Activated naive CD8-positive, alpha-beta T cell treated with anti-CD3 and anti-CD28 coated beads for 36 hours (primary cell): ENCODE data around the gene STIM1. TPM values are rescaled to one million over a fixed set of nuclear protein-coding genes. Genes with fewer than 3 reads are reported as not detected.
"Not testable (repeated sequence)": the region's sequence is repeated elsewhere in the genome, so short reads cannot be mapped to it uniquely, and the experiment has no call there.

Experiments used
- DNase-seq: peaks from one replicate; pipeline ENCODE4 v3.0.0; 2021
- H3K27ac Mint-ChIP-seq: one replicate; pipeline ENCODE4 v1.8.0; 2022; ENCODE audit warnings: mild to moderate bottlenecking, moderate library complexity, mixed read lengths
- H3K27me3 Mint-ChIP-seq: one replicate; pipeline ENCODE4 v1.8.0; 2022; ENCODE audit warnings: mild to moderate bottlenecking, mixed read lengths
- H3K36me3 Mint-ChIP-seq: one replicate; pipeline ENCODE4 v1.8.0; 2021; ENCODE audit warnings: mild to moderate bottlenecking, mixed read lengths
- H3K4me1 Mint-ChIP-seq: one replicate; pipeline ENCODE4 v1.8.0; 2021; ENCODE audit warnings: mixed read lengths
- H3K4me3 Mint-ChIP-seq: one replicate; pipeline ENCODE4 v1.8.0; 2022; ENCODE audit warnings: mild to moderate bottlenecking, moderate library complexity, mixed read lengths
- H3K9me3 Mint-ChIP-seq: one replicate; pipeline ENCODE4 v1.8.0; 2022; ENCODE audit warnings: mixed read lengths
- total RNA-seq, 2 experiments: library from RNA; stranded (reverse); gene quantifications; one replicate each; pipeline ENCODE4 v1.2.3, GENCODE V29; 2021

Gene STIM1
- total RNA-seq, 2 experiments from 2014 or later: 49.4 to 55.4 TPM

- peaks cover 23% of the 10 kb centered on the region for H3K36me3 Mint-ChIP-seq
- H3K9me3 Mint-ChIP-seq: no peaks in the 10 kb centered on the region
- no peak overlapping the region for H3K27ac Mint-ChIP-seq
- peaks cover 9% of the 10 kb centered on the region for H3K4me1 Mint-ChIP-seq
- no peak overlapping the region for H3K4me3 Mint-ChIP-seq
- H3K27me3 Mint-ChIP-seq: no peaks in the 10 kb centered on the region
- DNase-seq: no peak
Measured at GRCh38 chr11:4105916-4106315, 250.5 kb downstream of the STIM1 start.

DNA sequence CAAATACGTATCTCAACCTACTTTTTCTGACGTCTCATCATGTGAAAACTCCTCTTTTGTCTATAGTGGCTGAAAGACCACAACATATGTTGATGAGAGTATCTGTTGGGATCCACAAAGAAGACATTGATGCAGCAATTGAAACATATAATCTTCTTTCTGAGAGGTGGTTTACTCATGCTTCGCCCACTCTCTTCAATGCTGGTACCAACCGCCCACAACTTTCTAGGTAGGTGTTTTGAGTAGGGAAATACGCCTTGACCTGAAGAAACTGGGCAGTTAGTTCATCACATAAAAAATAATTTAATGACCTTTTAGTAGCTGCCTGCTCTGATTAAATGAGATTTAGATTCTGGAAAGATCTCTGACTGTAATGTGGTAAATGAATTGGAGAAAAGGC lies 256.4 kb downstream of the STIM1 start:
- no peaks in the 10 kb centered on the region for H3K27me3 Mint-ChIP-seq
- H3K27ac Mint-ChIP-seq: peak overlapping the region; percentile 42
- no peak overlapping the region for H3K4me3 Mint-ChIP-seq

GRCh38 chr11:4115128-4115527 lies 259.7 kb downstream of the STIM1 start:
- H3K36me3 Mint-ChIP-seq: peaks cover 36% of the 10 kb centered on the region
- no peak overlapping the region for H3K4me3 Mint-ChIP-seq
- H3K27me3 Mint-ChIP-seq: no peaks in the 10 kb centered on the region
- peaks cover 5% of the 10 kb centered on the region for H3K4me1 Mint-ChIP-seq
- H3K27ac Mint-ChIP-seq: no peak overlapping the region
- DNase-seq: no peak
- H3K9me3 Mint-ChIP-seq: no peaks in the 10 kb centered on the region

More for the DNA sequence above, 256.4 kb downstream of the STIM1 start:
- peaks cover 38% of the 10 kb centered on the region for H3K36me3 Mint-ChIP-seq
- no peak for DNase-seq
- H3K4me1 Mint-ChIP-seq: peaks cover 5% of the 10 kb centered on the region
- no peaks in the 10 kb centered on the region for H3K9me3 Mint-ChIP-seq

GRCh38 chr11:4118107-4118506 lies 262.6 kb downstream of the STIM1 start:
- no peak for DNase-seq
- H3K27ac Mint-ChIP-seq: no peak overlapping the region
- no peaks in the 10 kb centered on the region for H3K27me3 Mint-ChIP-seq
- peaks cover 5% of the 10 kb centered on the region for H3K4me1 Mint-ChIP-seq
- peaks cover 40% of the 10 kb centered on the region for H3K36me3 Mint-ChIP-seq
- no peak overlapping the region for H3K4me3 Mint-ChIP-seq
- no peaks in the 10 kb centered on the region for H3K9me3 Mint-ChIP-seq

DNA sequence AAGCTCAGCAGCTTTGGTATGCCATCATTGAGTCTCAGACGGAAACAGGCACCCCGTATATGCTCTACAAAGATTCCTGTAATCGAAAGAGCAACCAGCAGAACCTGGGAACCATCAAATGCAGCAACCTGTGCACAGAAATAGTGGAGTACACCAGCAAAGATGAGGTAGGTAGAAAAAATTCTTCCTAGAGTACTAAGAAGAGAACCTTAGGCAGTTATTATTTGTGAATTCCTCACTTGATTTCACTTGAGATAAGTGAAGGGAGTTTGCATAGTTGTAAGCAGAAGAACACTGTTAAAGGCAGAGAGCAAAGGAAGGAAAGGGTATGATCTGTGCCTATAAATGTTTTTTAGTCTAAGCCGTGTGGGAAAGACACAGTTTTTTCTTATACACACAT lies 267.8 kb downstream of the STIM1 start:
- H3K27ac Mint-ChIP-seq: no peak overlapping the region
- H3K36me3 Mint-ChIP-seq: peaks cover 49% of the 10 kb centered on the region
- H3K27me3 Mint-ChIP-seq: no peaks in the 10 kb centered on the region
- DNase-seq: no peak
- H3K4me3 Mint-ChIP-seq: no peak overlapping the region
- H3K4me1 Mint-ChIP-seq: no peaks in the 10 kb centered on the region
- H3K9me3 Mint-ChIP-seq: no peaks in the 10 kb centered on the region

- Mint-ChIP-seq H3K27me3 (no peaks in the 10 kb centered on the region), H3K9me3 (no peaks in the 10 kb centered on the region), H3K4me1 (no peaks in the 10 kb centered on the region), H3K27ac (no peak overlapping the region), H3K36me3 (peaks cover 48% of the 10 kb centered on the region), H3K4me3 (no peak overlapping the region)
- DNase-seq: no peak
Measured at GRCh38 chr11:4125141-4125540, 269.7 kb downstream of the STIM1 start.

DNA sequence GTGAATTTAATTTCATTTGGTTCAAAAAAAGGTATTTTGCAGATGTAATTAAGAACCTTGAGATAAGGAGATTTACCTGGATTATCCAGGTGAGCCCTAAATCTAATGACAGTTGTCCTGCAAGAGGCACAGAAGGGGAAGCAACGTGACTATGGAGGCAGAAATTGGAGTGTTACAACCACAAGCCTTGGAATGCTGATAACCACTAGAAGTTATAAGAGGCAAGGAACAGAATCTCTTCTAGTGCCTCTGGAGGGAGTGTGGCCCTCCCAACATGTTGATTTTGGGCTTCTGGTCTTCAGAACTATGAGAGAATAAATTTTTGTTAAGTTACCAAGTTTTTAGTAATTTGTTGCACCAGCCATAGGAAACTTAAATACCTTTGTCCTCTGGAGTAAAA lies 271.9 kb downstream of the STIM1 start:
- Mint-ChIP-seq H3K36me3 (peaks cover 51% of the 10 kb centered on the region), H3K27ac (no peak overlapping the region), H3K4me3 (no peak overlapping the region), H3K4me1 (no peaks in the 10 kb centered on the region), H3K27me3 (no peaks in the 10 kb centered on the region), H3K9me3 (no peaks in the 10 kb centered on the region)
- no peak for DNase-seq

GRCh38 chr11:4130219-4130618 lies 274.8 kb downstream of the STIM1 start:
- not testable (repeated sequence) for H3K27me3 Mint-ChIP-seq, H3K27ac Mint-ChIP-seq, H3K4me1 Mint-ChIP-seq

DNA sequence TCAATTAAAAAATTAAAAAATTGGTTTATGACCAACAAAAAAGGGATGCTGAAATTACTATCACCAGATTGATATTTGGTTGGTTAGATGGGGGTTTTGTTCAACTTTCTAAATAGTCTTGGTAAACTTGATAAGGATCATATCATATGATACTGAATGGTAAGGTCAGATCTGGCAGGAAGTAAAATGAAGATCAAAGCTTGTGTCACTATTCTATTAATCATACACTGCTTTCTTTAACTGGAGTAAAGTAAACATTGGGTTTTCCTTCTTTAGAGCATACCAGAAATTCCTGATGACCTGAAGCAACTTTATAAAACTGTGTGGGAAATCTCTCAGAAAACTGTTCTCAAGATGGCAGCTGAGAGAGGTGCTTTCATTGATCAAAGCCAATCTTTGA lies 279.3 kb downstream of the STIM1 start:
- Mint-ChIP-seq H3K4me3 (no peak overlapping the region), H3K27ac (no peak overlapping the region), H3K4me1 (no peaks in the 10 kb centered on the region), H3K9me3 (peaks cover 10% of the 10 kb centered on the region), H3K27me3 (no peaks in the 10 kb centered on the region), H3K36me3 (peaks cover 63% of the 10 kb centered on the region)
- DNase-seq: no peak

More at GRCh38 chr11:4130219-4130618, 274.8 kb downstream of the STIM1 start:
- not testable (repeated sequence) for H3K9me3 Mint-ChIP-seq, H3K4me3 Mint-ChIP-seq, DNase-seq
- peaks cover 51% of the 10 kb centered on the region for H3K36me3 Mint-ChIP-seq

DNA sequence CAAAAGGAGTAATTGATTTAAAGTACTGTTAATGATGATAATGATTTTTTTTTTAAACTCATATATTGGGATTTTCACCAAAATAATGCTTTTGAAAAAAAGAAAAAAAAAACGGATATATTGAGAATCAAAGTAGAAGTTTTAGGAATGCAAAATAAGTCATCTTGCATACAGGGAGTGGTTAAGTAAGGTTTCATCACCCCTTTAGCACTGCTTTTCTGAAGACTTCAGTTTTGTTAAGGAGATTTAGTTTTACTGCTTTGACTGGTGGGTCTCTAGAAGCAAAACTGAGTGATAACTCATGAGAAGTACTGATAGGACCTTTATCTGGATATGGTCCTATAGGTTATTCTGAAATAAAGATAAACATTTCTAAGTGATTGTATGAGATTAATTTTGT lies 283.0 kb downstream of the STIM1 start:
- H3K4me3 Mint-ChIP-seq: no peak overlapping the region
- H3K4me1 Mint-ChIP-seq: no peaks in the 10 kb centered on the region
- peaks cover 81% of the 10 kb centered on the region for H3K36me3 Mint-ChIP-seq
- DNase-seq: no peak
- no peak overlapping the region for H3K27ac Mint-ChIP-seq
- no peaks in the 10 kb centered on the region for H3K27me3 Mint-ChIP-seq
- H3K9me3 Mint-ChIP-seq: peaks cover 20% of the 10 kb centered on the region

GRCh38 chr11:4140067-4140636 lies 284.7 kb downstream of the STIM1 start:
- no peak for DNase-seq
- Mint-ChIP-seq H3K9me3 (peaks cover 20% of the 10 kb centered on the region), H3K4me1 (no peaks in the 10 kb centered on the region), H3K27me3 (no peaks in the 10 kb centered on the region), H3K4me3 (no peak overlapping the region), H3K36me3 (peaks cover 73% of the 10 kb centered on the region), H3K27ac (no peak overlapping the region)

Other genes starting within 250 kb of the STIM1 start
- gene ART5, start 213.7 kb upstream of the STIM1 start, total RNA-seq: not detected
- gene ART1, start 210.5 kb upstream of the STIM1 start, total RNA-seq: not detected
- gene CHRNA10, start 184.3 kb upstream of the STIM1 start, total RNA-seq: 1 to 10 TPM; 1.0 to 1.5 TPM
- 100 to 1,000 TPM in 1 of 2 experiments, 10 to 100 TPM in 1; 98.1 to 115 TPM for gene NUP98, start 58.1 kb upstream of the STIM1 start, total RNA-seq
- 10 to 100 TPM; 35.4 to 35.6 TPM for gene PGAP2, start 47.1 kb upstream of the STIM1 start, total RNA-seq
- 100 to 1,000 TPM; 183 to 190 TPM for gene RHOG, start 14.7 kb upstream of the STIM1 start, total RNA-seq
- 100 to 1,000 TPM; 217 to 237 TPM for gene RRM1, start 239.1 kb downstream of the STIM1 start, total RNA-seq